ENCODE data around the gene SLC30A3. TPM values are rescaled to one million over a fixed set of nuclear protein-coding genes. Genes with fewer than 3 reads are reported as not detected.

Gene SLC30A3
- polyA plus RNA-seq, 2 donors = 0.08 to 0.09 TPM

GRCh38 chr2:27263287-27264252 lies 723 bp upstream of the SLC30A3 start:
- WGBS, 2 donors = 3% methylated on average over 46 of the region's 46 CpGs
- H3K9me3 ChIP-seq (ENCODE audit: control insufficient read depth in 2 of 2, insufficient read depth in 1 of 2, low read depth in 1 of 2, low read length in 1 of 2) = no peaks in the 10 kb centered on the region
- H3K4me3 ChIP-seq (ENCODE audit: low read depth in 1 of 2, low read length in 2 of 2) = peak overlapping the region; percentile 16 to 45
- no peak overlapping the region for H3K27ac ChIP-seq (ENCODE audit: low read depth in 2 of 2, low read length in 1 of 2)
- no peaks in the 10 kb centered on the region for H3K36me3 ChIP-seq (ENCODE audit: control insufficient read depth in 2 of 2, insufficient read depth in 2 of 2, low read length in 1 of 2)
- H3K4me1 ChIP-seq (ENCODE audit: control insufficient read depth in 2 of 2, insufficient read depth in 2 of 2, low read length in 1 of 2) = peaks cover 8 to 13% of the 10 kb centered on the region in 2 donors
- peaks cover 0 to 33% of the 10 kb centered on the region in 2 donors for H3K27me3 ChIP-seq (ENCODE audit: control insufficient read depth in 1 of 2, insufficient read depth in 2 of 2, low read length in 2 of 2)

- 3 to 10% methylated on average over 20 to 40 of the region's 40 CpGs for WGBS, 2 donors
- Histone ChIP-seq H3K36me3 (ENCODE audit: control insufficient read depth in 2 of 2, insufficient read depth in 2 of 2, low read length in 1 of 2) (no peaks in the 10 kb centered on the region), H3K4me1 (ENCODE audit: control insufficient read depth in 2 of 2, insufficient read depth in 2 of 2, low read length in 1 of 2) (peaks cover 8 to 13% of the 10 kb centered on the region in 2 donors), H3K27ac (ENCODE audit: low read depth in 2 of 2, low read length in 1 of 2) (no peak overlapping the region), H3K27me3 (ENCODE audit: control insufficient read depth in 1 of 2, insufficient read depth in 2 of 2, low read length in 2 of 2) (peaks cover 2 to 33% of the 10 kb centered on the region in 2 donors), H3K9me3 (ENCODE audit: control insufficient read depth in 2 of 2, insufficient read depth in 1 of 2, low read depth in 1 of 2, low read length in 1 of 2) (no peaks in the 10 kb centered on the region), H3K4me3 (ENCODE audit: low read depth in 1 of 2, low read length in 2 of 2) (peak overlapping the region in 1 of 2 donors; percentile 45)
Measured at GRCh38 chr2:27261926-27262298, 935 bp downstream of the SLC30A3 start.

- H3K4me1 ChIP-seq (ENCODE audit: control insufficient read depth in 2 of 2, insufficient read depth in 2 of 2, low read length in 1 of 2) = peaks cover 8 to 13% of the 10 kb centered on the region in 2 donors
- H3K4me3 ChIP-seq (ENCODE audit: low read depth in 1 of 2, low read length in 2 of 2) = no peak overlapping the region
- H3K27ac ChIP-seq (ENCODE audit: low read depth in 2 of 2, low read length in 1 of 2) = no peak overlapping the region
- no peaks in the 10 kb centered on the region for H3K9me3 ChIP-seq (ENCODE audit: control insufficient read depth in 2 of 2, insufficient read depth in 1 of 2, low read depth in 1 of 2, low read length in 1 of 2)
- WGBS, 2 donors = 53 to 58% methylated on average over 11 of the region's 11 CpGs
- no peaks in the 10 kb centered on the region for H3K36me3 ChIP-seq (ENCODE audit: control insufficient read depth in 2 of 2, insufficient read depth in 2 of 2, low read length in 1 of 2)
- H3K27me3 ChIP-seq (ENCODE audit: control insufficient read depth in 1 of 2, insufficient read depth in 2 of 2, low read length in 2 of 2) = peaks cover 2 to 33% of the 10 kb centered on the region in 2 donors
Measured at GRCh38 chr2:27261241-27261925, 1.5 kb downstream of the SLC30A3 start.

- H3K36me3 ChIP-seq (ENCODE audit: control insufficient read depth in 2 of 2, insufficient read depth in 2 of 2, low read length in 1 of 2) = no peaks in the 10 kb centered on the region
- H3K4me1 ChIP-seq (ENCODE audit: control insufficient read depth in 2 of 2, insufficient read depth in 2 of 2, low read length in 1 of 2) = peaks cover 0 to 11% of the 10 kb centered on the region in 2 donors
- no peaks in the 10 kb centered on the region for H3K9me3 ChIP-seq (ENCODE audit: control insufficient read depth in 2 of 2, insufficient read depth in 1 of 2, low read depth in 1 of 2, low read length in 1 of 2)
- peaks cover 2 to 20% of the 10 kb centered on the region in 2 donors for H3K27me3 ChIP-seq (ENCODE audit: control insufficient read depth in 1 of 2, insufficient read depth in 2 of 2, low read length in 2 of 2)
- no peak overlapping the region for H3K4me3 ChIP-seq (ENCODE audit: low read depth in 1 of 2, low read length in 2 of 2)
- WGBS, 2 donors = 86 to 87% methylated on average over 8 of the region's 8 CpGs
- H3K27ac ChIP-seq (ENCODE audit: low read depth in 2 of 2, low read length in 1 of 2) = no peak overlapping the region
Measured at GRCh38 chr2:27258051-27258450, 4.8 kb downstream of the SLC30A3 start.

- Histone ChIP-seq H3K4me1 (ENCODE audit: control insufficient read depth in 2 of 2, insufficient read depth in 2 of 2, low read length in 1 of 2) (peaks cover 0 to 1% of the 10 kb centered on the region in 2 donors), H3K36me3 (ENCODE audit: control insufficient read depth in 2 of 2, insufficient read depth in 2 of 2, low read length in 1 of 2) (no peaks in the 10 kb centered on the region), H3K27me3 (ENCODE audit: control insufficient read depth in 1 of 2, insufficient read depth in 2 of 2, low read length in 2 of 2) (peaks cover 2 to 15% of the 10 kb centered on the region in 2 donors), H3K9me3 (ENCODE audit: control insufficient read depth in 2 of 2, insufficient read depth in 1 of 2, low read depth in 1 of 2, low read length in 1 of 2) (no peaks in the 10 kb centered on the region), H3K4me3 (ENCODE audit: low read depth in 1 of 2, low read length in 2 of 2) (no peak overlapping the region), H3K27ac (ENCODE audit: low read depth in 2 of 2, low read length in 1 of 2) (no peak overlapping the region)
- WGBS, 2 donors = 72 to 78% methylated on average over 7 of the region's 7 CpGs
Measured at GRCh38 chr2:27256855-27257454, 5.9 kb downstream of the SLC30A3 start.

- Histone ChIP-seq H3K36me3 (ENCODE audit: control insufficient read depth in 2 of 2, insufficient read depth in 2 of 2, low read length in 1 of 2) (no peaks in the 10 kb centered on the region), H3K4me1 (ENCODE audit: control insufficient read depth in 2 of 2, insufficient read depth in 2 of 2, low read length in 1 of 2) (no peaks in the 10 kb centered on the region), H3K4me3 (ENCODE audit: low read depth in 1 of 2, low read length in 2 of 2) (no peak overlapping the region), H3K9me3 (ENCODE audit: control insufficient read depth in 2 of 2, insufficient read depth in 1 of 2, low read depth in 1 of 2, low read length in 1 of 2) (no peaks in the 10 kb centered on the region), H3K27ac (ENCODE audit: low read depth in 2 of 2, low read length in 1 of 2) (no peak overlapping the region), H3K27me3 (ENCODE audit: control insufficient read depth in 1 of 2, insufficient read depth in 2 of 2, low read length in 2 of 2) (peaks cover 2 to 6% of the 10 kb centered on the region in 2 donors)
- WGBS, 2 donors = 13 to 24% methylated on average over 1 of the region's 1 CpG
Measured at GRCh38 chr2:27255660-27256059, 7.2 kb downstream of the SLC30A3 start.

- 29 to 47% methylated on average over 13 of the region's 13 CpGs for WGBS, 2 donors
- no peak overlapping the region for H3K27ac ChIP-seq (ENCODE audit: low read depth in 2 of 2, low read length in 1 of 2)
- H3K27me3 ChIP-seq (ENCODE audit: control insufficient read depth in 1 of 2, insufficient read depth in 2 of 2, low read length in 2 of 2) = peaks cover 2% of the 10 kb centered on the region in 2 donors
- no peaks in the 10 kb centered on the region for H3K4me1 ChIP-seq (ENCODE audit: control insufficient read depth in 2 of 2, insufficient read depth in 2 of 2, low read length in 1 of 2)
- H3K36me3 ChIP-seq (ENCODE audit: control insufficient read depth in 2 of 2, insufficient read depth in 2 of 2, low read length in 1 of 2) = no peaks in the 10 kb centered on the region
- H3K9me3 ChIP-seq (ENCODE audit: control insufficient read depth in 2 of 2, insufficient read depth in 1 of 2, low read depth in 1 of 2, low read length in 1 of 2) = no peaks in the 10 kb centered on the region
- no peak overlapping the region for H3K4me3 ChIP-seq (ENCODE audit: low read depth in 1 of 2, low read length in 2 of 2)
Measured at GRCh38 chr2:27255187-27255586, 7.7 kb downstream of the SLC30A3 start.

- Histone ChIP-seq H3K27ac (ENCODE audit: low read depth in 2 of 2, low read length in 1 of 2) (no peak overlapping the region), H3K36me3 (ENCODE audit: control insufficient read depth in 2 of 2, insufficient read depth in 2 of 2, low read length in 1 of 2) (no peaks in the 10 kb centered on the region), H3K27me3 (ENCODE audit: control insufficient read depth in 1 of 2, insufficient read depth in 2 of 2, low read length in 2 of 2) (no peaks in the 10 kb centered on the region), H3K4me3 (ENCODE audit: low read depth in 1 of 2, low read length in 2 of 2) (no peak overlapping the region), H3K4me1 (ENCODE audit: control insufficient read depth in 2 of 2, insufficient read depth in 2 of 2, low read length in 1 of 2) (no peaks in the 10 kb centered on the region), H3K9me3 (ENCODE audit: control insufficient read depth in 2 of 2, insufficient read depth in 1 of 2, low read depth in 1 of 2, low read length in 1 of 2) (no peaks in the 10 kb centered on the region)
- WGBS, 2 donors = 75 to 76% methylated on average over 13 of the region's 13 CpGs
Measured at GRCh38 chr2:27251766-27252165, 11.1 kb downstream of the SLC30A3 start.

- Histone ChIP-seq H3K9me3 (ENCODE audit: control insufficient read depth in 2 of 2, insufficient read depth in 1 of 2, low read depth in 1 of 2, low read length in 1 of 2) (no peaks in the 10 kb centered on the region), H3K27ac (ENCODE audit: low read depth in 2 of 2, low read length in 1 of 2) (no peak overlapping the region), H3K4me1 (ENCODE audit: control insufficient read depth in 2 of 2, insufficient read depth in 2 of 2, low read length in 1 of 2) (no peaks in the 10 kb centered on the region), H3K36me3 (ENCODE audit: control insufficient read depth in 2 of 2, insufficient read depth in 2 of 2, low read length in 1 of 2) (no peaks in the 10 kb centered on the region), H3K27me3 (ENCODE audit: control insufficient read depth in 1 of 2, insufficient read depth in 2 of 2, low read length in 2 of 2) (no peaks in the 10 kb centered on the region), H3K4me3 (ENCODE audit: low read depth in 1 of 2, low read length in 2 of 2) (no peak overlapping the region)
- WGBS, 2 donors = 55 to 59% methylated on average over 13 of the region's 13 CpGs
Measured at GRCh38 chr2:27250652-27251379, 12.0 kb downstream of the SLC30A3 start.
